NK-92 treated with Interleukin-12 subunit alpha and Interleukin-12 subunit beta, amount 100 ng/mL, for 24 hours (cell line): ENCODE data around the gene ZBTB20.

Source experiments
- DNase-seq: peaks from one replicate; lab custom pipeline; 2025; lab: John Stamatoyannopoulos, UW

ZBTB20 gene

DNA sequence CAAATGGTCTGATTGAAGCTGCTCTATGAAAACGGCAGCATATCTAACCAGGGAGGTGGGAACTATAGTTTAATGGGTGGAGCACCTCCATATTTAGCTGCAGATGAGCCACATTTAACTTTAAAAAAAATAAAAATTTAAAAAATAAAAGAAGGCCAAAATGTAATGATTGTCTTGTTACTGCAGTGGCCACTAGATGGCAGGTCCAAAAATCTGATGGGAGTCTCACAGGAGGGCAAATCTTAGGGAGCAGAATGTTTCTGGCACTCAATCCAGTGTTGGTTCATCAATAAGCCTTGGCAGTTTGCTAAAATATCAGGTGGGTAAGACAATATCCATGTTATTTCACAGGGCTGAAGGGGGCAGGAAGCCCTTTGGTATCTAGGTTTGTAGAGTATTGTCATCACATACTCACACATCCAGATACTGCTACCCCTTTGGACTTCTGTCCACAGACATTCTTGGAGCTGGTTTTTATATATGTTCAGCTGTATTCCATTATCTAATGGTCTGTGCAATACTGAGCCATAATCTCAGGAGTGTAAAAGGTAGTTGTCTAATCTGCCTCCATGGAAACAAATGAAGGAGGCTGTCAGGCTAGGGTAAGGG, 619.9 kb downstream of the ZBTB20 start:
- DNase-seq: no peak

DNA sequence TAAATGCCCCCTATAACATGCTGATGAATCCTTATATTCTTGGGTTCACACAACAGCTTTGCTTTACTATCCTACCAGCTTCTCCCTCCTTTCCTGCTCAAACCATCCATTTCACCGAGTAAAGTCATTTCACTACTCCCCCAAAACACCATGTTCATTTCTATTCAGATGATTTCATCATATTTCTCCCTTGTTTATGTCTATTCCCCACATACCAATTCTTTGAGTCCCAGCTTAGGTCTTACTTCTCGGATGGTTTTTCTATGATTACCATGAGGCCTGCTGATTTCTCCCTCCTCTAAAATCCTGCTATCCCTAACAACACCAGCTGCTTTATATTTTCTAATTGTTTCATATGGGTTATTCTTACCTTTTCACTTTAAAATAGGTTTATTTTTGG, 621.8 kb downstream of the ZBTB20 start:
- DNase-seq: no peak

DNA sequence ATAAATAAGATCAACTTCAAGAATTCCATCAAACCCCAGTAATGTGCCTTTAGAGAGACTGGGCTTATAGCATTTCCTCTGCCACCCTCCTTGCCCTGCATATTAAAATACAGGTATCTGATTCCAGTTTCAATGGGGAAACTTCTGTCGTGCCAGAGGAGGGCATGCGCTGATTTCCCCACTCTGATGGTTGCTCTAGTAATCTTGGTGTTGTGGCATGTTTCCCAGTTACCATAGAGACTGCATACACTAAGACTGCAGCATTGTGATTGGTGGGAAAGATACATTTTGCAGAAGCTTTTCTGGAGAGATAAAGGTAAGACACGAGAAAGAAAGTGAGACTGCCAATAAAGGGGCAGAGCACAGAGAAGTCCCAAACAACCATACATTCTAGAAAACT, 627.7 kb downstream of the ZBTB20 start:
- no peak for DNase-seq

DNA sequence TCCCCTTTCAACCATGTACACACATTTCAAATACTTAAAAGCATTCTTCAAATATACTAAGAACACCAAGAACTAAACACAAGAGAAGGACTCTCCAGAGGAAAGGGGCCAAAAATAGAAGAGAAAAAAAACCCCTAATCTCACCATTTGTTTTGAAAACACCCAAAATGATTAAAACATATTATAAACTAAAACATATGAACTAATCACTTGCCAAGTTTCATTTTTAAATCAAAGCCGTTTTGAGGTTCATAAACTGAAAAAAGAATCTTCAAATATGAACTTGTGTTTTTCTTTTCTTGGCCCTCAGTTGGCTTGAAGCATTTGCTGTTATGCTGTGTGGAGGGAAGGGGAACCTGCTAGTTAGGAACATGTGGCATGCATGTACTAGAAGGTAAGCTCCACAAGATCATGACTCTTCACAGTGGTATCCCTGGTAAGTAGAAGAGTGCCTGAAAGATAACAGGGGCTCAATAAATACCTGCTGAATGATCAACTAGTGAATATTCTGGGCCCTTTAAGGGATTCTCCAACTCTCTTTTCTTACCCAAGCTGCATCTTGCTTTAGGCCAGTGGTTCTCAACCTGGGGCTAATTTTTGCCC, 628.8 kb downstream of the ZBTB20 start:
- DNase-seq: no peak

DNA sequence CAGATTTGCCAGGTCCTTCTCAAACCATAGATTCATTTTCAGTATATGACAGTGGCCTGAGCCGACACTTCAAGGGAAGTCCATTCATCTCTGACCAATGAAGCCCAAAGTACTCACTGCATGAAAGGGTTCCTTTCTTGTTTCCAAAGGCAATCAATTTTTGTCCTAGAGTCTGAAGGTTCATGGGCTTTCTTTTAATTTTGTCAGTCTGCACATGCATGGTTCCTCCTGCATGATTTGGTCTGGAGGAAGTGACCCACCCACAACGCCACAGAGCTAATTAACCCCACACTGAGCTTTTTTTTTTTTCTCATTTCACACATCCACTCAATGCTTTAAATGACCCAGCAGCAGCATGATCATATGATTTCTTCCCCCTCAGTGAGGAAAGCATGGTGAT, 636.9 kb downstream of the ZBTB20 start:
- DNase-seq: no peak

DNA sequence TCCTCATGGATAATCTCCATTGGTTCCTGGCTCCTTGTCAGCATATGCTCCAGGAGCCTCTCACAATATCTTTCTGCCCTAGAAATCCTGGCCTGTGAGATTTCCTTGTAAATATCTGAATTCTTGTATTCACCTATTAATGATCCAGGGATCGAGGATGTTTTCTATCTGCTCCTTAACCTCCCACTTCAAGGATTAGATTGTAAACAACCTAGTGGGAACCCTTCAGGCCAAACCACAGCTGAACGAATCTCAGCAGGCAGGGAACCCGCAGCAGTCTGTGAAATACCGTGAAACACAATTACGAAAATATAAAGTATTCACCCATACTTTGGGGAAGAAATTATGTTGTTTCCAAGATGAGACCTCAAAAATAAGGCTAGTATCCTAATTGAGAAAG, 637.3 kb downstream of the ZBTB20 start:
- DNase-seq: no peak

DNA sequence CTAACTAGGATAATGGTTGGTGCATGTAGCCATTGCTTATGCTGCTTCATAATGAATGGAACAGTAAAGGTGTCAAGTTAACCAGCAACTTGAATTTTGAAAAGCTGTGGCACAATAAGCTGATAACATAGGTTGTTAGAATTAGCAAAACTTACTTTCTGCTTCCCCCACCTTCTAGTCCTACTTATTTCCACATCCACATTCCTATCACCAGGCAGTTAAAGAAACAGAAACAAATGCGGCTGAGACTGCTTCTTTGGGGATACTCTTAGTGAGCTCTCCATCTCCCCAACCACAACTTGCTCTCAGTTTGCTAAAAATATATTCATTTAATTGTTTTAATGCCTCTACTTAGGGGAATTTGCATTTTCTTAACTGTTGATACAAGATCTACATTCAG, 638.1 kb downstream of the ZBTB20 start:
- DNase-seq: no peak

DNA sequence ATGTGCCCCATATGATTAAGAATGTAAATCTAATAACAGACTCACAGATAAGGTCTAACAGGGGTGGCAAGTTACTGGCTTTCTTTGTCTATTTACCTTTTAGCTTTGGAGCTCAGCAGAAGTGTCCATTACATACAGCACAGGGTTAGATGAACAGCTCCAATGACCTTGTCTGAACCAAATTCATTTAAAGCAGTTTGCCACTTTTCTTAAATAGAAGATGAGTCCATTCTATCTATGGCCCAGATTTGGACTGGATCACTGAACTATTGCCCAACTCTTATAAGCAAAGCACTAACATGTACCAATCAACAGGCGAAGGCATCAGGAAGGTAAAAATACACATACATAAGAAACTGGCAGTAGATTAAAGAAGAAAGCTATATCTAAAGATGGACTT, 638.9 kb downstream of the ZBTB20 start:
- DNase-seq: no peak

DNA sequence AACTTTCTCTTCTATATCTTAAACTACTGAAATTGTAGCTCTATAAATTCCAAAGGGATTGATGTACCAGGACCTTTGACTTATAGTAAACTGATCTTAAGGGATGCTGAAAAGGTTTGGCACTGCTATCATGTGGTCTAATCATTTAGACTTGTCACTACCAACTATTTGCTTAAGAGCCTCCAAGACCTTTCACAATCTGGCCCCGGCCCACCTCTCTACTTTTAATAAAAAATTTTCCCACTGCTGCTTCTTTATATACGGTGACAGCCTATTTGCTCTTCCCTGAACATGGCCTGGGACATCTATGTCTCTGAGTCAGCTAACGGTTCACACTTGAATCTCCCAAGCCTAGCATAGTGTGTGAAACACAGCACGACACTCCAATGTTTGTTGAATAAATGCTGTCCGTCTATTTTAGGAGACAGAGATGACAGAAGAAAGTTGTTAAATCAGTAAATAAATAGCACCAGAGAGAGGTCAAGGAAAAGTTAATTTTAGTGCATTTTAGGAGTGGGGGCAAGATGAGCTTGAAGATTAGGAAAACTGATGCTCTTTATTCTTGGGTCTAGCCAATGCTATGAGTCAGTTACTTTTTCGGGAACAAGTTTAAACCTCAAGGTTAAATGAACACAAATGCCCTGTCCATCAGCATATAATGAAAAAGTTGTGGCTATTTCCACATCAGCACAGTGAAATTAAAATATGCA, 640.3 kb downstream of the ZBTB20 start:
- DNase-seq: no peak

DNA sequence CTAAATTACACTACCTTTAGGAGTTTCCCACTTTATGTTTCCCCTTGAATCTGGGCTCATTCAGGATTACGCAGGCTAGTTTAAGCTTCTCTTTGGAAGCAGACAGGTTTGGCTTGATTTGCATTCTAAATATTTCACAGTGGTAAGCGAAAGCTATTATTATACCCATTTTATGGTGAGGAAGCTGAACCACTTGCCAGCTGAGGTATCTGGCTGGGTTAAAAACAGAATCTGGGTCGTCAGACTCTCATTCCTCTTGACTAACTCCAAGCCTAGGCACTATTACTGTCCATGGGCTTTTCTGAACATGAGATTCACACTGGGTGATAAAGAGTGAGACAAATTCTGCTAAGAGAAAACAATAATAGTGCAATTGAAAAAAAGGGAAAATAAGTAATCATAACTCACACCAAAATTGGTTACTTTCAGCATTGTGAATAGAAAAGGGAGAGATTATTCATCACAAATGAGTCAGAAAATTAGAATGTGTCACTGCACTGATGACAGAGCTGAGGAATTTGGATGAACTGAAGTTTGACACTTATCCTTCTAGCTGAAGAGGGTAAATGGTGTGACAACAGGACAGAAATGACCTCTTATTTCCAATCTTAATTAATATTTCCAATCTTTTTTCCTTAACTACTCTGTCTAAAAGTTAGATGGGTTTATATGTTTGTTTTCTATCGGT, 642.0 kb downstream of the ZBTB20 start:
- DNase-seq: no peak

DNA sequence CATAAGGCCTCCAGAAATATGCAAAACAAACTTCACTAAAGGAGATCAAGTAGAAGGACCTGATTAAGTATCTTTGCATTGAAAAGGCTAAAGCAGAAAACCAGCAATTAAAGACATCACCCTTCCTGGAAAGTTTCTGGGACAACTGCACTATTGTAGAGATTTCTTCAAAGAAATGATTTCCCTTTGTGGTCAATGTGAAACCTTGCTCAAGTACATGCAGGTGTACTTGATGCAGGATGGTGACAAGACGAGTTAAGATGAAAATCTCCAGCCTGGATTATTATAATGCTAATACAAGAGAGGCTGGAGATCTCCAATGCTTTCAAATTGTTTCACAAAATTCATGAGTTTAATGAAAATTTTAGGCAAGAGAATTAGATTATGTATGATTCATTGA, 644.9 kb downstream of the ZBTB20 start:
- no peak for DNase-seq

DNA sequence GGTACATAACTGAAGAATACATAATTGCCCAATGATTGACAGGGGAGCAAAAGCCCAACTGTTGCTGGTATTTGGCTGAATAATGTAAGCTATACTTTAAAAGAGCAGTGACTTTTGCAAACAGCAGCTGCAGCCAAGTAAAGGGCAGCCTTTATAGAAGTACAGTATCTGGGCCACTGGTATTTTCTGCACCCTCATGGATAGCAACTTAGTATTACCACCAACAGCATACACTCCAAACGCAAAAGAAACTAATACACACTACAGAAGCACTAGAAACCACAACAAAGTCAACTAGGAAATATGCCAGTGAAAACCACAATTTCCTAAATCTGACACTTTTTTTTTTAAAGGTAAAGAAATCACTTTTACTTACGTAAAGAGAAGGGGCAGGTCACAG, 647.1 kb downstream of the ZBTB20 start:
- no peak for DNase-seq

DNA sequence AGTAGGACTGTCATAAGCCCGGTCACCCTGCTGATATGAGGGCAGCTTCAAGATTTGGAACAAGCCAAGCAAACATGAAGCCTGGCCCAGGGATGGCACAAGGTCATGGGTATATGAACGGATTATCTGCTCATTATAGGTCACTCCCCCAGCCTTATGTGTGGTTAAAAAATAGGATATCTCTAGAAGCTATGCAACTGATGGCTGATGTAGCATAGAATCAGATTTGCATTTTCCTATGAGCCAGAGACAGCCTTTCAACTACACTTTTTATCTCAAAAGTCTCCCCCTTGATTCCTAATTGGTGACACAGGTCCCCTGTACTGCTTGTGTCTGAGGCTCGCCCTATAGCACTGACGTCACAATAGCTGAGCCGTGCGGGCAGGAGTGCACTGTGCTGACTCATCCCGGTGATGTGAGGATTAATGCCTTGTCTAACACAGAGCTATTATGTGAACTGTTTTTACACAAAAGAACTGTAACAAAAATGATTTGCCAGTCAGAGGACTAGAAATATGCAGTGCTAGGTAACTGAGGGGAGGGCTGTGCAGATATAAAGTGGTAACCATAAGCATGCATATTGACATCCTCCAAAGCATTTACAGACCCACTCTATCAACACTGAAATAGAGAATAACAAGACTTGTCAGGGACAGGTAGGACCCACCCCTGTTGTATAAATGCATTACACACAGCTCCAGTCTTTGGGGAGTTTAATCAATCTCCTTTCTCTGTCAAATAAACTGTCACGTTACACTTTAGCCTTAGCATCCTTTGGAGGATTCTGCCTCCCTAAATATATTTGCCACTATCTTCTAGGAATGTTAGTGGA, 648.3 kb downstream of the ZBTB20 start:
- no peak for DNase-seq

DNA sequence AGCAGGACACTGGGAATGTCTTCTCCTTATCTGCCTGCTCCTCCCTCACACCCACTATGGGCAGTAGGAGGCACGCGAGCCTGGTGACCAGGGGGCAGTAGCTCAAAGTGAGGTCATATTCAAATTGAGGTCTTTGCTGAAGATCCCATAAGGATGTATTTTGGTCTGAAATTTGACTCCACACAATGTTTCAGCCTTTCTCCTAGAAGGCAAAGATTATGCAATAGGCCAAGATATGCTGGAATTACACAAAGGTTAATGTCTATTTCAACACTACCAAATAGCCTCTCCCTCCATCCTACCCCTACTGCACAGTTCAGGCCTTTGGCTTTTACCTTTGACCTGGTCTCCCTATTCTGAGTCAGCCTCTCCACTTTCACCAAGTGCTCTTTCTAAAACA, 650.2 kb downstream of the ZBTB20 start:
- no peak for DNase-seq

DNA sequence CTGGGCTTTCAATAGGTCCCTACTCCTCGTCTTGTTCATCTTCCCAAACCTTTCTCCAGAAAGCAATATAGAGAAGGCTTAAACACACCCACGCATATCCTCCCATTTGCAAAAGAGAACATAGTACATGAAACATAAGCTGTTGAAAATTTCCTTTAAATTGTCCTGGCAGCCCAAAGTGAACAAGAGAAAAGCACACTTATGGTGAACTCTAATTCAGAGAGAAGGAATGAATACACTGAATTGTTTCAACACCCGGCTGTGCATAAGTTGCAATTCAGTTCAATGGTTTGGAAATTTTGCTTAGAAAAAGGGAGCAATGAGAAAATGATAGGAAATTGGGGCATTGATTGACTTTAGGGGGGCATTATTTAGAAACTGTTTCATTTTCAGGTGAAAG, 650.6 kb downstream of the ZBTB20 start:
- no peak for DNase-seq

DNA sequence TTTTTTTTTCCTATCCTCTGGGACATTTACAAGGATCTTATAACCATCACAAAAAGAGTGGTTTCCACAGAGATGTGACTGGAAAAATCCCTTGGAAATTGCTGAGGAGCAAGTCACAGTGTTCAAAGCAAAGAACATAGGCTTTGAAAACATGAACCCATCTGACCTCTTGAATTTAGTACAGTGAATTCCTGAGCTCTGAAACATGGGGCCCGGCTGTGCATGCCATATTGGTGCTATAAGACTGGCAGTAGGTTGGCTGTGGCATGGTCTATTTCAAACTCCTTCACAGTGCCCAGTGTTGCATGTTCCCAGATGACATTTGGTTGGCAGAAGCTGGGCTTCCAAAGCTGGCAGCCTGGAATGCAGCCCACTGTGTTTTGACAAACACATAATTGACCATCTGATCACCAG, 651.1 kb downstream of the ZBTB20 start:
- DNase-seq: no peak

DNA sequence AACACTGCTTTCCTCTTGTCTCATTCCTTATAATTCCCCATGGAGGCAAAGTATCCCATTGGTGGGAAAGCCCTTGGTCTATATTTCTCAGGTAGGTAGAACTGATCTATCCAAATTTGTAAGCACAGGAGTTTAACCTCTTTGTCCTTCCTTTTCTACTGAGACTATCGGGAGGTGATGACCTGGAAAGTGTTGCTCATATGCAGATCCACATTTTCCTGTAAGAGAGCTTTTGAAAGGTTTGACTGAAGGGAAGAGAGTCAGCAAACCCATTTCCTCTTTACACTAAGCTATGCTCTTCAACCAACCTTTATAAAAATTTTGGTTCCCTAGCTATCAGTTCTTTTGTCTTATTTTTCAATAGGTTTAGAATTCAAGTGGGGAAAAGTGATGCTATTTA, 652.6 kb downstream of the ZBTB20 start:
- no peak for DNase-seq

DNA sequence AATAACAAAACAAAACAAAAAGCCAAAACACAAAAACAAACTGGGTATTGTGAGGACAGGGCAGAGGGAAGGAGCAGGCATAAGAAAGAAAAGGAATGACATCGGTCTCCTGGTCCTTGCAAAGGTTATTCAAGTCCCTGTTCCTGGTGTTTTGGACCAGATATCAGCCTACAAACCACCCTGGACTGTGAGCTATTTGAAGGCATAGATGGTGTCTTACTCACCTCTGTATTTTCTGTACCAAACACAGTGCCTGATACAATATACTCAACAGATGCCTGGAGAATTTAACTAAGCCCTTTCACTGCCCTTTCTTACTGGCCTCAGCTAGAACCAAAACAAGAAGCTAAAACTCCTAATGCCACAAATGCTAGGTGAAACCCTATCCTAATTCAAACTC, 656.3 kb downstream of the ZBTB20 start:
- DNase-seq: no peak

DNA sequence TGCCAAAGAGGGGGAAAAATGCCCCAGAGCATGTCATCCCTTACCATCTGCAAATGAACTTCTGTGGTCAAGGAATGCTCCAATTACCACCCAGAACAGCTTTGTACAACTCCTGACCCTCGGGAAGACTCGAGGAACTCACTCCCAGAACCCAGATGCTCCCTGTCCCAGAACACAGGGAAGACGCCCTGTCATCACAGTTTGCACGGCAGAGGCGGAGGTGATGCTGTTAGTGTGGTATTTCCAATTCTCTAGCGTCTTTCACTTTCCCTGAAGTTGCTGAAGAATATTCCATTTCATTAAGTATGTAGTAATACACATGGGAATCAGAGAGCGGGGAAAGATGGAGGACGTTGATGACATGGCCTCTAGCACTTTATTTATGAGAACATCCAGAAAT, 659.6 kb downstream of the ZBTB20 start:
- DNase-seq: no peak

DNA sequence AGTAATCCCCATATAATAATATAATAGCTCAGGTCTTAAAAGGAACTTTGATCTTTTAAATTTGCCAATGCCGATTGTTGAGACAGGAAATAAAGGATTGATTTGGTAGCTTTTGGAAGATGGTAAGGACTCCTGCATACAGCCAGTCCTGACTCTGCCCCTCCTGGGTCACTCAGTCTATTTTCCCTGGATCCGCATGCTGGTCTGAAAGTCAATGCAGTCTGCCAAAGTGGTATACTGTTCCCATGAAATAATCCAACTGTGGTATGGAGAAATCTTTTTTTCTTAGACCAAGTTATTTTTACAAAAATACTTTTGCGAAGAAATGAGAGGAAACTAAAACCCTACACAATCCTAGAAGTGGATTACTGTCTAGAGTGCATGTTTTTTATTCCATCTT, 662.2 kb downstream of the ZBTB20 start:
- DNase-seq: no peak

DNA sequence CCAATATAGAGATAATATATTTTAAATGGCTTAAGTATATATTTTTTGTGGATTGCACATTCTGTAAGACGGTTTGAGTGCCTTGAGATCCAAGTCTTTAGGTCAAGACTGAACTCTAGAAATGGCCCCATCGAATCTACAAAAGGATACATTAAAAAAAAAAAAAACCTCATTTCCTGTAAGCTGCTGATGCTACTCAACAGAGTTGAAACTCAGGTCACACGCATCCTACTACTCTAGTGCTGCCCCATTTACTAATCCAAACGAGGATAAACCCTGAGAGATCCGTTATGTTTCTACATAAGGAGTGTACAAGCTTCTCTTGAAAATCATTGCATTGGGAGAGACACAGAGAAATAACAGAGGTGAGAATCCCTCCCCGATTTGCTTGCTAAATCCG, 666.0 kb downstream of the ZBTB20 start:
- no peak for DNase-seq

DNA sequence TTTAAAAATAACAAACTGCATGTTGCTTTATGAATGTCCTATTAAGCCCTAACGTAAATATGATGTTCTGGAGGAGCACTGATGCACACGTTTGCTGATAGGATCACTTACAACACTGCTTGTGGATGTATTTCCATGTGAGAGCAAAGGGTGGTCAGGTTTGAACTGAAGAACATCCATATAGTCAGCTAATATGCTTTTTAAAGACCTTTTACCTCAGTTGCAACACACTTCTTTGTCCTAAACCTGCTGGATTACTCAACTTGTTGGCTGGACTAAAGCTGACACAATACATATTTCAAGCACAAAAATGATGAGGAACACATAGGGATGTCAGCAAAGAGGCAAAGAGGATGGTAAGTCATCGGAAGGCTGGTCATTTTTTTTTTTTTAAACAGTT, 666.6 kb downstream of the ZBTB20 start:
- DNase-seq: no peak
